GM18511 (cell line): ENCODE data around the gene TRAPPC14.
A peak's percentile ranks its signal among the peaks of the same experiment; 100 is the strongest.
"Not testable (repeated sequence)": the region's sequence is repeated elsewhere in the genome, so short reads cannot be mapped to it uniquely, and the experiment has no call there.

Experiments used
- ATAC-seq: cut with Tn5 transposase; IDR thresholded peaks from one replicate; pipeline ENCODE4 v1.9.1; 2021; ENCODE audit warnings: mild to moderate bottlenecking, moderate library complexity; ENCODE audit not compliant: unreplicated experiment

TRAPPC14 gene

GRCh38 chr7:100154651-100155491 is 3.7 kb downstream of the TRAPPC14 start:
- ATAC-seq, result no peak

GRCh38 chr7:100153708-100154535 is 4.6 kb downstream of the TRAPPC14 start:
- no peak for ATAC-seq

GRCh38 chr7:100152937-100153666 is 5.4 kb downstream of the TRAPPC14 start:
- no peak for ATAC-seq

GRCh38 chr7:100152404-100152803 is 6.1 kb downstream of the TRAPPC14 start:
- ATAC-seq, result no peak

GRCh38 chr7:100148559-100149328 is 9.8 kb downstream of the TRAPPC14 start, which contains the start of gene LAMTOR4:
TSS of gene LAMTOR4 (plus strand) at chr7:100148918. CDS start at chr7:100148973, 55 bp downstream.
- peak; percentile 97 for ATAC-seq

- ATAC-seq, result peak; percentile 14
These were observed 10.3 kb downstream of the TRAPPC14 start for GRCh38 chr7:100148225-100148558.

GRCh38 chr7:100147278-100147677 is 11.2 kb downstream of the TRAPPC14 start:
- no peak for ATAC-seq

GRCh38 chr7:100146350-100146749 is 12.2 kb downstream of the TRAPPC14 start:
- not testable (repeated sequence) for ATAC-seq

- no peak for ATAC-seq
These were observed 16.1 kb downstream of the TRAPPC14 start for GRCh38 chr7:100142461-100142860.

- no peak for ATAC-seq
These were observed 17.0 kb downstream of the TRAPPC14 start for GRCh38 chr7:100141555-100141949.

GRCh38 chr7:100137851-100138760 is 20.4 kb downstream of the TRAPPC14 start:
- ATAC-seq, result no peak

- ATAC-seq, result no peak
These were observed 25.8 kb downstream of the TRAPPC14 start for GRCh38 chr7:100132697-100133151.

- no peak for ATAC-seq
These were observed 26.4 kb downstream of the TRAPPC14 start for GRCh38 chr7:100132126-100132525.

GRCh38 chr7:100130608-100131453 is 27.7 kb downstream of the TRAPPC14 start:
- ATAC-seq, result no peak

- ATAC-seq, result not testable (repeated sequence)
These were observed 28.3 kb downstream of the TRAPPC14 start for GRCh38 chr7:100130220-100130607.

- ATAC-seq, result no peak
These were observed 29.9 kb downstream of the TRAPPC14 start for GRCh38 chr7:100128637-100128963.

GRCh38 chr7:100127866-100128636 is 30.5 kb downstream of the TRAPPC14 start:
- no peak for ATAC-seq
